HG03095 (cell line): ENCODE data around the gene KRTCAP3.
"Not testable (repeated sequence)": the region's sequence is repeated elsewhere in the genome, so short reads cannot be mapped to it uniquely, and the experiment has no call there.

ENCODE experiments used
- ATAC-seq: cut with Tn5 transposase; IDR thresholded peaks from one replicate; pipeline ENCODE4 v1.9.1; 2021; ENCODE audit warnings: moderate library complexity; ENCODE audit not compliant: unreplicated experiment

KRTCAP3 gene, protein sequence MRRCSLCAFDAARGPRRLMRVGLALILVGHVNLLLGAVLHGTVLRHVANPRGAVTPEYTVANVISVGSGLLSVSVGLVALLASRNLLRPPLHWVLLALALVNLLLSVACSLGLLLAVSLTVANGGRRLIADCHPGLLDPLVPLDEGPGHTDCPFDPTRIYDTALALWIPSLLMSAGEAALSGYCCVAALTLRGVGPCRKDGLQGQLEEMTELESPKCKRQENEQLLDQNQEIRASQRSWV

DNA sequence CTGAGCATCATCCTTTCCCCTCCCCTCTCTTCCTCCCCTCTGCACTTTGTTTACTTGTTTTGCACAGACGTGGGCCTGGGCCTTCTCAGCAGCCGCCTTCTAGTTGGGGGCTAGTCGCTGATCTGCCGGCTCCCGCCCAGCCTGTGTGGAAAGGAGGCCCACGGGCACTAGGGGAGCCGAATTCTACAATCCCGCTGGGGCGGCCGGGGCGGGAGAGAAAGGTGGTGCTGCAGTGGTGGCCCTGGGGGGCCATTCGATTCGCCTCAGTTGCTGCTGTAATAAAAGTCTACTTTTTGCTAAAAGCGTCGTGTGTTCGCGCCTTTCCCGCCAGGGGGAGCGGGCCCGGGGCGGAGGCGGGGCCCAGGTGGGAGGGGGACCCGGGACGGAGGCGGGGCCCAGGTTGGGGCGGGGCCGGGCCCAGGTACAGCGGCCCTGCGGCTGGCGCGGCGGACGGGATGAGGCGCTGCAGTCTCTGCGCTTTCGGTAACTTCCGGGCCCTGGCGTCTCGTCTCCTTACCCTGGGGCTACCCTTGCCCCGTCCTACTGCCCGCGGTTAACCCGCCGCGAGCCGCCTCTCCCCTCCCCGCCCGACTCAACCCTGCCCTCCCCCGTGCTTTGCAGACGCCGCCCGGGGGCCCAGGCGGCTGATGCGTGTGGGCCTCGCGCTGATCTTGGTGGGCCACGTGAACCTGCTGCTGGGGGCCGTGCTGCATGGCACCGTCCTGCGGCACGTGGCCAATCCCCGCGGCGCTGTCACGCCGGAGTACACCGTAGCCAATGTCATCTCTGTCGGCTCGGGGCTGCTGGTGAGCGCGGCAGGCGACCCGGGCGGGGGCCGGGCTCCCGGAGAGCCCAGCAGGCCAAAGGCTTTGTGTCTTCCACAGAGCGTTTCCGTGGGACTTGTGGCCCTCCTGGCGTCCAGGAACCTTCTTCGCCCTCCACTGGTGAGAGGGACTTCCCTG is at the start of gene KRTCAP3:
Gene KRTCAP3 (plus strand): TSS at position 424 of the 962 bp plus-strand sequence. CDS start 32 bp downstream, at position 456.
- ATAC-seq, result no peak

DNA sequence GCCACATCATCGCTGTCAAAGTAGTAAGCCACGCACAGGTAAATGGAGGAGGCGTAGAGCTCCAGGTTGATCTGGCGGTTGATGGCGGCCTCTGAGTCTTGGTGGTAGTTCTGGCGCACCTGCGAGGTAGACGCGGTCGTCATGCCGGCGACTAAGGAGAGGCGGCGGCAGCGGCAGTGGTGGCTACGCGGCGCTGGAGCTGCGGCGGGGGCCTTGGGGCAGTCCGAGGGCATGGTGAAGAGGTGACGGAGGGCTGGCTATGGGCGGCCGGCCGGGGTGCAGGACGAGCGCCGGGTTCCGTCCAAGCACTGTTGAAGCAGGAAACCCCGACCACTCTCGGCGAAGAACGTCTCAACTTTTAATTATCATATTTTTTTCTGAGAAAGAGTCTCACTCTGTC is 49.0 kb upstream of the KRTCAP3 start:
- no peak for ATAC-seq

- ATAC-seq, result no peak
Measured at GRCh38 chr2:27398962-27399361, 43.2 kb upstream of the KRTCAP3 start.

- ATAC-seq, result no peak
Measured at GRCh38 chr2:27400348-27401135, 41.6 kb upstream of the KRTCAP3 start.

GRCh38 chr2:27407798-27408491 is 34.2 kb upstream of the KRTCAP3 start:
- ATAC-seq, result no peak

GRCh38 chr2:27408601-27409320 is 33.4 kb upstream of the KRTCAP3 start:
- peak; percentile 23 for ATAC-seq

DNA sequence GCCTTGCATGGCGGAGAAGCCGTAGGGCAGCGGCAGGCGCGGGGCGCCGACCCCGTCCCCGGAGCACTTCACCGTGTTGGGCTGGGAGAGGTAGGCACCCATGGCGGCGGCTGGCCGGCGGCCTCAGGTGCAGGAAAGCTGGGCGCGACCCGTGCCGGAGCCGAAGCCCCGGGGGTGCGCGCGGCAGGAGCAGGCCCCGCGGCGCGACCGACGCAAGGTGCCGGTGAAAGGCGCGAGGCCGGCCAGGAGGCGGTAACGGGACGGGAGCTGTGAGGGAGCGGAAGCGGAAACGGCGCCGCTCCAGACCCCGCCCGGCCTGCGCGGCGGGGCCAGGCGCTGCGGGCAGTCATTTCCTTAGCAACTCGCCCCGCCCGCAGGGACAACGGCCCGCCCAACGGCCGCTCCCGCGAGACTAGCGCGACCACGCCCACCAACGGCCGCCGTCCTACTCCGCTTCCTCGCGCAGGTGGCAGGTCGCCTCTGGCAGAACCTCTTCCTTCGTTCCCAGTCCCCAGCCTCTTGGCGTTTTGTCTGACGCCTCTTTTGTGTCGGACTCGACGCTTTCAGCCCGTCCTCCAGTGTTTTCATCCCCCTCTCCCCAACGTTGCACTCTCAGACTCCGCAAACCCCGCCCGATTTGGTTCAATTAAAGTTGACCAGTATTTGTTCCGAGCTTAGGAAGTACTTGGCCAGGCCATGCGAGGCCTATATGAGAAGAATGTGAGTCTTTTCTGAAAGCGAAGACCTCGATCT is 32.7 kb upstream of the KRTCAP3 start, which contains the start of gene PPM1G:
Gene PPM1G (minus strand): TSS at position 271 of the 753 bp plus-strand sequence. CDS start 169 bp downstream, at position 102.
- ATAC-seq, result peak; percentile 96

- ATAC-seq, result no peak
Measured at GRCh38 chr2:27412419-27413152, 29.6 kb upstream of the KRTCAP3 start.

DNA sequence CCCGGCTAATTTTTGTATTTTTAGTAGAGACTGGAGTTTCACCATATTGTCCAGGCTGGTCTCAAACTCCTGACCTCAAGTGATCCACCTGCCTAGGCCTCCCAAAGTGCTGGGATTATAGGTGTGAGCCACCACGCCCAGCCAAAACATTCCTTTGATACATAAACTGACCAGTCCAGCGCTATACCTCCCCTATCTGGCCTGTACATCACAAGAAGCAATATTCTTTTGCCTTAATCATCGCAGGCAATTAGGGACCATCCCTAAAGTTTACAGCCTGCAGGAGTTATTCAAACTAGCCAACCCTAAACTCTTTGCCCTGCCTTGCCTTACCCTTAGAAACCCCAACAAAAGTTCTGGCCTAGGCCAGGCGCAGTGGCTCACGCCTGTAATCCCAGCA is 26.0 kb upstream of the KRTCAP3 start:
- ATAC-seq, result no peak

DNA sequence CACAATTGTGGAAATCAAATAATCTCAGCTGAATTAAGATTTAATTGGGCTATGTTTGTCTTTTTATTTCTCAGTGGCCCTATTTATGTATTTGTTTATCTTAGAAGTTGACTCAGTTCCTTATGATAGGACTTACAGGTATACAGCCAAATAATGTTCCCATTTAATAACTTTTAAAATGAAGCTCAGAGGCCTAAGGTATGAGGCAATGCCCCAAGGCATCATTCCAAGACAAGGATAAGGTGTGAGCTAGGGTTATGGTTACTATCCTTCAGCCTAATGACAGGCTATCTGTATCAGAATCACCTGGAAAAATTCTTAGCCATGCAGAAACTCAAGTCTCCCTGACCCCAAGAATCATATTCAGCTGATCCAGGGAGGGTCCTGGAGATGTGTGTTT is 21.2 kb upstream of the KRTCAP3 start:
- ATAC-seq, result no peak

GRCh38 chr2:27421660-27422250 is 20.4 kb upstream of the KRTCAP3 start:
- no peak for ATAC-seq

- ATAC-seq, result no peak
Measured at GRCh38 chr2:27422958-27423357, 19.2 kb upstream of the KRTCAP3 start.

DNA sequence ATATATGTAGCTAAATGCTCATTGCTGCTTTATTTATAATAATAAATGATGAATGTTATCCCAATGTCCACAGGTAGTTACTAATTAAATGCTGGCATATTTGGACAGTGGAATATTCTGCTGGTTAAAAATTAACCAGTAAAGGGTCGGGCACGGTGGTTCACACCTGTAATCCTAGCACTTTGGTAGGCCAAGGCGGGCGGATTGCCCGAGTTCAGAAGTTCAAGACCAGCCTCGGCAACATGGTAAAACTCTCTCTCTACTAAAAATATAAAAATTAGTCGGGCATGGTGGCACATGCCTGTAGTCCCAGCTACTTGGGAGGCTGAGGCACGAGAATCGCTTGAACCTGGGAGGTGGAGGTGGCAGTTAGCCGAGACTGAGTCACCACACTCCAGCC is 17.1 kb upstream of the KRTCAP3 start:
- ATAC-seq, result not testable (repeated sequence)

DNA sequence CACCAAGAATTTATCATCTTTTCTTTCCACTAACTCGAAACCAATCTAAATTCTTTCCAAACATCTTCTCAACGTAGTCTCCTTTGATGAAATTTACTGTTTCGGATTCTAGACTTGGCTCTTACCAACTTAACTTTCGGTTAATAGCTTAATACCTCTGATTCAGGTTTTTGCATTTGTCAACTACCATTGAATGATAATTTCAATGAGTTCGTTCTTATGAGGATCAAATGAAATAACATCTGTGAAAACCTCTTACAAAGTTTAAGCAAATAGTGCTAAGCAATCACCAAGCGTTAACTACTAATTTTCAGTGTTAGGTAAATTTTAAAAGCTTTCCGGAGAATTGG is 14.3 kb upstream of the KRTCAP3 start:
- no peak for ATAC-seq

- ATAC-seq, result peak; percentile 86
Measured at GRCh38 chr2:27428213-27428977, 13.8 kb upstream of the KRTCAP3 start, which contains the start of gene NRBP1. TSS of gene NRBP1 (plus strand) at chr2:27428631. CDS start at chr2:27433274, 4,643 bp downstream.

GRCh38 chr2:27428978-27429541 is 13.1 kb upstream of the KRTCAP3 start:
- ATAC-seq, result peak; percentile 65

DNA sequence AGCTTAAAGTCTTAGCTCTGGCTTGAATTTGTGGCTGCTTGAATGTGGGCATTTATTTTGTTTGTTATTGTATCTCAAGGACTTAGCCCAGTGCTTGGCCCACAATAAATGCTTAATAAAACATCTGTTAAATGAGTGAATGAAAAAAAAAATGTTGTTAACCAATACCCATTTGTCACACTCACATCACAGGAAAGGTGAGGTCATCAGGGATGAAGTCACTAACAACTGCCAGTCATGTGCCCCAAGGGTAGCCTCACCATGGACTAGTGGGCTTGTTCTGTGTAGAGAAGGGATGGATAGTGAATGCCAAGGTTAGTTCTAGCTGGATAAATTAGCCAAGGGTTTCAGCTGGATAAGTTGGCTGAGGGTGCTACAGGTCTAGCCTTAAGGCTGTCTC is 10.8 kb upstream of the KRTCAP3 start:
- ATAC-seq, result no peak
